ENCODE data around the gene PCNX3. TPM values are rescaled to one million over a fixed set of nuclear protein-coding genes. Genes with fewer than 3 reads are reported as not detected.
A peak's percentile ranks its signal among the peaks of the same experiment; 100 is the strongest.

Gene PCNX3
- total and polyA plus RNA-seq, 10 of the 15 experiments (the other 5 are each of a cell fraction or from before 2014, with no cell fraction given): 0.03 to 46.6 (median 8.4) TPM

- FAIRE-seq (no peak), DNase-seq (ENCODE audit: low read depth, low spot score) (no peak), ATAC-seq (no peak)
- no peak overlapping the region for H3K4me3 ChIP-seq
- H3K27ac ChIP-seq (ENCODE audit: control insufficient read depth, insufficient read depth): no peak overlapping the region
- WGBS (ENCODE audit: insufficient coverage, insufficient replicate concordance, low lambda C conversion rate, missing lambda C conversion rate): over 99% methylated on average over 11 of the region's 11 CpGs
- peaks cover 14 to 37% of the 10 kb centered on the region in 2 experiments for H3K36me3 ChIP-seq (ENCODE audit: control insufficient read depth in 2 of 2, insufficient read depth in 2 of 2, low read length in 1 of 2)
- H2AFZ ChIP-seq (ENCODE audit: control insufficient read depth, low read depth, low read length): no peak overlapping the region
- no peak overlapping the region for H3K4me2 ChIP-seq (ENCODE audit: control insufficient read depth, insufficient read depth)
- ChIA-PET RAD21 (ENCODE audit: unreplicated experiment) (no interaction called here), SMC1A (ENCODE audit: uncharacterized antibody, unreplicated experiment) (no interaction called here), CTCF (interaction anchor here (0.5 kb wide), 1 partner anchor 75 kb away, joined by 3 read pairs; no protein-coding TSS in a partner anchor), POLR2A (interaction anchor here (0.9 to 7.6 kb wide), 2 partner anchors 9 to 16 kb away, joined by 8 to 100 read pairs; no protein-coding TSS in a partner anchor)
- intact Hi-C loops (cut with micrococcal nuclease; ENCODE audit: unreplicated experiment): no loop called here
- H3K4me1 ChIP-seq (ENCODE audit: control insufficient read depth, insufficient read depth, low read length): peaks cover 27% of the 10 kb centered on the region
- no peaks in the 10 kb centered on the region for H3K27me3 ChIP-seq (replicated peaks in 1 of 2; ENCODE audit: control insufficient read depth in 2 of 2, insufficient read depth in 2 of 2, low read length in 1 of 2)
- in situ Hi-C loops (cut with MboI): no loop called here
- H3K9ac ChIP-seq (ENCODE audit: control insufficient read depth, insufficient read depth, low read length): no peak overlapping the region
- H4K20me1 ChIP-seq (ENCODE audit: control insufficient read depth, insufficient read depth): no peaks in the 10 kb centered on the region
- H3K79me2 ChIP-seq (ENCODE audit: control insufficient read depth, insufficient read depth, low read length): peaks cover 27% of the 10 kb centered on the region
- no peaks in the 10 kb centered on the region for H3K9me3 ChIP-seq (replicated peaks; ENCODE audit: control insufficient read depth, insufficient read depth, low read length)
- TF ChIP-seq RFX5 (IDR thresholded peaks at IDR 0.05; ENCODE audit: low read depth, low read length) (no peak), POLR2A (IDR thresholded peaks at IDR 0.05; ENCODE audit: low read depth, low read length) (0 out of 2 replicates have a peak, but pooled peaks have one; percentile 15)
- no TSS peak for BruUV-seq (replicated peaks)
These were observed 29.3 kb downstream of the PCNX3 start for GRCh38 chr11:65644837-65645236.

- DNase-seq (ENCODE audit: low read depth, low spot score): no peak
- no peak overlapping the region for H3K27ac ChIP-seq (ENCODE audit: control insufficient read depth, insufficient read depth)
- no peak overlapping the region for H2AFZ ChIP-seq (ENCODE audit: control insufficient read depth, low read depth, low read length)
- ChIA-PET SMC1A (ENCODE audit: uncharacterized antibody, unreplicated experiment) (interaction anchor here (0.6 kb wide), 1 partner anchor 248 kb away, joined by 3 read pairs; no protein-coding TSS in a partner anchor), CTCF (no interaction called here), RAD21 (ENCODE audit: unreplicated experiment) (no interaction called here), POLR2A (interaction anchor here (1.1 kb wide), 1 partner anchor 29 kb away, joined by 4 read pairs; no protein-coding TSS in a partner anchor)
- no peaks in the 10 kb centered on the region for H4K20me1 ChIP-seq (ENCODE audit: control insufficient read depth, insufficient read depth)
- H3K4me1 ChIP-seq (ENCODE audit: control insufficient read depth, insufficient read depth, low read length): peaks cover 18% of the 10 kb centered on the region
- BruUV-seq (replicated peaks): no TSS peak
- peaks cover 18% of the 10 kb centered on the region for H3K79me2 ChIP-seq (ENCODE audit: control insufficient read depth, insufficient read depth, low read length)
- TF ChIP-seq NR2C2 (IDR thresholded peaks at IDR 0.05; ENCODE audit: borderline replicate concordance, control insufficient read depth, insufficient read length, low read depth) (no peak), CUX1 (IDR thresholded peaks at IDR 0.05; ENCODE audit: insufficient replicate concordance, low read depth, low read length) (no peak), NFIC (IDR thresholded peaks at IDR 0.05; ENCODE audit: low read depth, low read length) (no peak), POLR2AphosphoS5 (IDR thresholded peaks at IDR 0.05; ENCODE audit: low read length) (0 out of 2 replicates have a peak, but pooled peaks have one; percentile 26), REST (IDR thresholded peaks at IDR 0.05; ENCODE audit: low read depth, low read length) (no peak), IKZF1 (conservative IDR thresholded peaks at IDR 0.05) (no peak)
- WGBS (ENCODE audit: insufficient coverage, insufficient replicate concordance, low lambda C conversion rate, missing lambda C conversion rate): 94% methylated on average over 10 of the region's 10 CpGs
- no peaks in the 10 kb centered on the region for H3K27me3 ChIP-seq (replicated peaks in 1 of 2; ENCODE audit: control insufficient read depth in 2 of 2, insufficient read depth in 2 of 2, low read length in 1 of 2)
- H3K9ac ChIP-seq (ENCODE audit: control insufficient read depth, insufficient read depth, low read length): no peak overlapping the region
- H3K4me3 ChIP-seq: no peak overlapping the region
- intact Hi-C loops (cut with micrococcal nuclease; ENCODE audit: unreplicated experiment) (no loop called here), in situ Hi-C loops (cut with MboI) (no loop called here)
- H3K36me3 ChIP-seq (ENCODE audit: control insufficient read depth in 2 of 2, insufficient read depth in 2 of 2, low read length in 1 of 2): peaks cover 16 to 43% of the 10 kb centered on the region in 2 experiments
- ATAC-seq: no peak
- no peak for FAIRE-seq
- no peaks in the 10 kb centered on the region for H3K9me3 ChIP-seq (replicated peaks; ENCODE audit: control insufficient read depth, insufficient read depth, low read length)
- no peak overlapping the region for H3K4me2 ChIP-seq (ENCODE audit: control insufficient read depth, insufficient read depth)
These were observed 30.1 kb downstream of the PCNX3 start for GRCh38 chr11:65645710-65646109.
